RKO (cell line): ENCODE measurements around the gene BCL2L13.

Source experiments
- DNase-seq: peaks from one replicate; pipeline ENCODE4 v3.0.0-alpha.2; 2016; ENCODE audit warnings: low spot score

Gene BCL2L13

GRCh38 chr22:17780116-17780740 lies 141.7 kb downstream of the BCL2L13 start:
- DNase-seq, result no peak
